GM21367 (cell line): ENCODE measurements around the gene TFE3.

ENCODE experiments used
- ATAC-seq: cut with Tn5 transposase; IDR thresholded peaks from one replicate; pipeline ENCODE4 v1.9.1; 2021; ENCODE audit not compliant: unreplicated experiment

The TFE3 gene

DNA sequence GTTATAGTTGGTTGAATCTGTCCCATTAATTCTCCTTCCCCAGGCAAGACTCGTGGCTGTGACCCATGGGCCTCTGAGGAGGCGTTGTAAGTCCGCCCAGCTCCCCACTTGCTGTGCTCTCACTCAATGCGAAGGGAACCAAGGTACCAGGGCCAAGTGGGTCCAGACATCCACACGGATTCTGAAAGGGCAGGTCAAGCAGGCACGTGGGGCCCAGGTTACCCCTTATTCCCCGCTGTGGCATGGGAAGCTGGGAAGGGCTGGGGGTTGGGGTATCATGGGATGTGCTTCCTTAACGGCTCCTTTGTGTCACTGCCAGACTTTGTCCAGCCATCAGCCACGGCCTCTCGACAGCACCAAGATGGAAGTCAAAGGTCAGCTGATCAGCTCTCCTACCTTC lies 18.8 kb upstream of the TFE3 start:
- no peak for ATAC-seq

DNA sequence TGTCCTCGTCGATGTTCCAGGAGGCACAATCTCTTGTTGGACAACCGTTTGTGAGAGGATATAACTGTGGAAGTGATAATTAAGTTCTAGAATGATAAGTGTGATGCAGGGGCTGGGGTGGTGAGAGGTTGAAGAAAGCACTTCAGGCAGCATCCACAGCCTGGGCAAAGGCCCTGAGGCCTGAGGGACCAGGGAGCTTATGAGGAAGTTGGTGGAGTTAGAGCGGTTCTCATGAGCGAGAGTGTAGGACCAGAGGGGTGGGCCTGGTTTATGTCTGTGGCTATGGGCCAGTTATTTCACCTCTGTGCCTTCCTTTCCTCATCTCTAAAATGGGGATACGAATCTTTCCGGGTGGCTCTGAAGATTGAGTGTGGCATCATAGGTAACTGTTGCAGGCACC lies 18.3 kb upstream of the TFE3 start:
- ATAC-seq: no peak

DNA sequence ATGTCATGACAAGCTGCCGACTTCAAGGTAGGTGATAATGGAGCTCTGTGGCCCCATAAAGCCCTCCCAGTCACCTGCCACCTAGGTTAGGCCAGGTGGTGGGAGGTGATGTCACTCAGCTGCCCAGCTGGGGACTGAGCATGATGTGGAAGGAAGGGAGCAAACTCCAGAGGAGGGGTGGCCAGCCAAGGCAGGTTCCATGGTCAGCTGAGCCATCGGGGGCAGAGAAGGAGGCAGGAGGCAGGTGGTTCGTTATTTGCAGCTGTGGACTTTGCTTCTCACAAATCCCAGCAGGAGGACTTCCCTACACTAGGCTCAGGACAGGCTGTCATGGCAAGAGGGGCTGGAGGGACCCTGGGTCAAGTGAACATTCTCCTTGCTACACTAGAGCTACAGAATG lies 17.8 kb upstream of the TFE3 start:
- no peak for ATAC-seq

DNA sequence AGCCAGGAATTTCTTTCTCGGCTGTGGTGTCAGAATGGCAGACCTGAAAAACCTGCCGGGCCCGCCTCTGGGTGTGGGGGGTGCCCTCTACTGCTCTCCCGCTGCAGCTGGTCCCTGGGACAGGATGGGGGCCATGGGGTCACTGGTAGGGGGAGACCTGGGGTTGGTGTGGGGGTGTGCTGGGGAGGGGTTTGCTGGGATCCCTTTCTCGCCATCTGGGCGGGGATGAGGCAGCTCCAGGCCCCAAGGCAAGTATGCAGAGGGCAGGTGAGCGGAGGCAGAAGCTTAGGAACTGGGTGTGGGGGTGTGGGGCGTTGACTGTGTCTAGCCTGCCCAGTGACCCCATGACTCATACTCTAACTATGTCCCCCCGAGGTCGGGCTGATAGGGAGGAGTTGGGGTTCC lies 16.5 kb upstream of the TFE3 start:
- no peak for ATAC-seq

DNA sequence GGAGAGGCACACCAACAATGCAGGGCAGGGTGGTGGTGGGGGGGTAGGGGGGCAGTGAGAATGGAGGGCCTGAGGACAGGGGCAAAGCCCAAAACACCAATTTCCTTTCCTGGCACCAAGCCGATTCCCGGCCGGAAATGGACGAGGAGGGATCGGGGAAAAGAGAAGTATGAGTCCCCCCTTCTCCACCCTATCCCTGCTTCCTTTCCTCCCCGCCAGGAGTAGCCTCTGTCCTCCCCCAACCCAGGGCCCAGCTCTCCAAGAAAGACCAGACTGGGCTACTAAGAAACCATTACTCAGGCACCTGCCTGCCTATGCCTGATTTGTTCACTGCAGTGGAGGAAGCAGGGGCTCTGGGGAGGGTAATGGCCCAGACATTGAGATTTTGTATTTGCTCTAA lies 16.0 kb upstream of the TFE3 start:
- no peak for ATAC-seq

DNA sequence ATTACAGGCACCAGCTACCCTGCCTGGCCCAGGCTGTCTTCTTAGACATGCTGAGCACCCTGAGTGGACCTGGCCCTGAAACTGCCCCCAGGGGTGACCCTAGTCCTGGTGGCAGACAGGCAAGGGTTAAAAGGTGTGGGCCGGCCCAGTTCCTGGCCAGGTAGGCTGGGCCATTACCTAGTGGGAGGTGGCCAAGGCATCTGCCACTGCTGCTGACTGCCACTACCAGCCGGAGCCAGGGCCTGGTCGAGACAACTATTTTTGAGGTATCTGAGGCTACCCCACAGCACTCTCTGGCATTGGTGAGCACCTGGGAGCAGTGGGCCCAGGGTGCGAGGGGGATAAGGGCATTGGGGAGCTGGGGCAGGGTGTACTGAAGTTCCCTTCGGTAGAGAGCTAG lies 15.6 kb upstream of the TFE3 start, which contains the start of gene CCDC120:
CCDC120 (plus strand) TSS at position 206 of the 400 bp plus-strand sequence. CDS start 3,043 bp downstream, outside the sequence.
- no peak for ATAC-seq

DNA sequence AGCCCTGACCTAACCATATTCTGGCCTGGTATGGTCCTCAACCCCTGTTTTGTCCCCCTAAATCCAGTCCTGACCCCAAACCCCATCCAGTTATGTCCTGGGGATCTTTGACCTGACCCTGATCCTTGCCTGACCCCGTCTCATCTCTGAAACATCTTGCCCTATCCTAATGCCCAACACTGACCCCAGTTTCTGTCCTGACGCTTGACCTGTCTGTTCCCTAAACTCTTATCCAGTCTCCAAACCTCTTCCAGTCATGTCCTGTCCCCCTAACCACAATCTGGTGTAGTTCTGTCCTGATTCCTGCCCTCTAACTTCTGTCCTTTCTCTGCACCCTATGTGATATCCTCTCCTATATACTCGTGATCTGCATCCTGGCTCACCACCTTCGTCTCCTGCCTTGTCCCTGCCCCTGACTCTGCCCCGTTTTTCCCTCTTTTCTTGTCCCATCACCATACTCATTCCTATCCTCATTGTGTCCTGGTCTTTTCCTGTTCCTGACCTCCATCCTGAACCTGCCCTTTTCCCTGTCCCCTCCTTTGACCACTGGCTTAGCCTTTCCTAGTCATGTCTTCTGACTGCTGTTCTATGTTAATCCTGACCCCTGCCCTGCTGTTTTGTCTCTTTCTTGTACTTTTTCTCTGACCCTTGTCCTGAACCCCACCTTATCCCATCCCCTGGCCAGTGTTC lies 11.1 kb upstream of the TFE3 start:
- no peak for ATAC-seq

DNA sequence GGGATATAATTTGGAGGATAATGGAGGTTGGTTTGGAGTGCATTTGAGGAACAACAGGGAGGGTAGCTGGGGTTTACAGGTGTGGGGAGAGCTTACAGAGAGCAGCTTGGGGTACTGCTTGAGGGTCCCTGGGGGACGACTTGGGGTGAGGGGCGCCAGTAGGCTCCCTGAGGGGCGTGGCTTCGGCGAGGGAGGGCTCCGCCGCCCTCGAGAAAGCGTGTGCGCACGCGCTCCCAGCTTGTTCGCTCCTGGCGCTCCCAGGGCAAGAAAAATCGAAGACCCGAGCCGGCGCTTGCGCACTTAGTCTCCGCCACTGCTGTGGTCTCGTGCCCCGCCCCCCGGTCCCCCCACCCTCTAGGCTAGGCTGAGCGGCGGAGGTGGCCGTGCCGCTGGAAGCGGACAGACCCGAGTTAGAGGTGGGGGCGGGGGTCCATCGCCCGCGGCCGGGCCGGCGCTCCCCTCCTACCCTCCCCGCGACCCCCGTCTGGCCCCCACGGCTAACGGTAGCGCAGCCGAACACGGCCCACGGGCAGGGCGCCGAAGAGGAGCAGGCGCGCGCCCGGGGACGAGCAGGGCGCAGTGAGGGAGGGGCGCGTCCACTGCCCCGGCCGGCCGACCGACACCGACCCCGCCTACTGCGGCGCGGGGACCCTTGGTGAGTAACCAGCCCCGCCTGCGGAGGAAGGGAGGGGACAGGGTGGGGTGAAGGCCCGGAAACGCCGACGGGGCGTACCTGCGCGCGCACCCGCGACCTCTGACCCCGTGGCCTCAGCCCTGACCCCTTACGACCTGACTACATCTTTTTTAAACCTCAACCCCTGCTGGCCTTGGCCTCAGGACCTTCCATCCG lies 10.3 kb upstream of the TFE3 start:
- no peak for ATAC-seq

DNA sequence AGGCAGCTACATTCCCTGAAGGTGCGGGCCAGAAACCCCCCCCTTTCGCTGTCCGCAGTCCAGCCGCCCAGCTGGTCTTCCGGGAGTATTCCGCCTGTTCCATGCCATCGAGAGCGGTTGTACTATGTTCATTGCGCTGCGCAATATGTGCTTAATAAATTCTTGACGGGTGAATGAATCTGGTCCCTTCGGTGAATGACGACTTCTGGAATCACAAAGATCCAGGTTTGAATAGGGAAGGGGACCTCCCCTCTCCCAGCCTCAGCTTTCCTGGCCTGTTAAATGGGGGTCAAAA lies 777 bp upstream of the TFE3 start:
- no peak for ATAC-seq

DNA sequence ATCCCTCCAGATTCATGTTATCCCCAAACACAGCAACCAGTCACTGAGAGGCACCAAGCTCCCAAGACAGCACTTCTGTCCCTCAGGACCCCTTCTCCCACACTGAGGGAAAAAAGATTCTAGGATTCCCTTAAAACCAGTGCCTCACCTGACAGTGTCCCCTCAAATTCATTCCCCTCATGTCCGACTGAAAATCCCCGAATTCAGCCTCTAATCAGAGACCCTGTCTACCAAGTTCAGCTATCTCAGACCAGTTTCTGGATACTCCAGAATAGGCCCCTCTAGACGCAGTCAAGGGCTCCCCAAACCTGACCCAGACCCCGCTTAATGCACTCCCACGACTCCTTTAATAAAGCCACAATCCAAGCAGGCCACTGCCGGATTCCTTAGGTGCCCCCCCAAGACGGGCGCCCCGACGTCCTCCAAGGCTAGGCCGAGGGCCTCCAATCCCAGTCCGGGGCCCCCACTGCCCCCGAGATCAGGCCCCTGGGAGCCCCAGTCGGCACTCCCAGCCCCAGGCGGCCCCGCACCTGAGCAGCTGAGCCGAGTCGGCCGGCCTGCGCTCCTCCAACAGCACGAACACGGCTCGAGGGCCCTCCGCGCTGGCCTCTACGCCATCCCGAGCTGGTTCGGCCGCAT lies 457 bp downstream of the TFE3 start:
- no peak for ATAC-seq

DNA sequence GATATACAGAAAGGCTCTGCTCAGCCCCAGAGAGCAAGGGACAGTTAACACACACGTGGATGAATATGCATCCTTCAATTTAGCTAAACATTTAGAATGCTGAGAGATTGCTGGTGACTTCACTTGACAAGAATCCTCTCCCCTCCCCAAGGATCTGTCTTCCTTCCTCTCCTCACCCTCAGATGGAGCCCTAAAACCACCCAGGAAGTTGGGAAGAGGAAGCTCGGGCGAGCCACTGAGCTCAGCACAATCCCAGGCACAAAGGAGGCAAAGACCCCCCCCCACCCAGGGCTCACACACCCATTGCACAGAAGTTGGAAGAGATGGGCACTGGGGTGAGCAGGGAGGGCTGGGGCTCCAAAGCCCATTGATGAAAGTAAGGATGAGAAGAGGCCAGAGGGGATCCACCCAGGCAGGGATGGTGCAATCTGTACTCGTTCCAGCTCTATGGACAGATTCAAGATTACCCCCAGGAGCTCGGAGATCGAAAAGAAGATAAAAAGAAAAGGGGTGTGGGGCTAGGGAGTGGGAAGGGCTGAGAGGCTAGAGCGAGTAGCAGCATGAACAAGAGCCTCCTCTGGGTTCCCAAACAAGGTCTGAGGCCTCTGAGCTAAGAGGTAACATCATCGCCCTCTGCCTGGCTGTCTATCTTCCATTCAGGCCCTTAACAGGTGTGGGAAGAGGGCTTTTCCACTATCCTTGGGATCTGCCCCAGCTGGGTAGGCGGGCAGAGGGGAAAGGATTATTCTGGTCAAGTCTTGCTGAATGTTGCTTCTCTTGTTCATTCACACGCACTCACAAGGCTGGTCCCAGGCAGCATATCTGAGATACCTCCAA lies 1.2 kb downstream of the TFE3 start:
- no peak for ATAC-seq

DNA sequence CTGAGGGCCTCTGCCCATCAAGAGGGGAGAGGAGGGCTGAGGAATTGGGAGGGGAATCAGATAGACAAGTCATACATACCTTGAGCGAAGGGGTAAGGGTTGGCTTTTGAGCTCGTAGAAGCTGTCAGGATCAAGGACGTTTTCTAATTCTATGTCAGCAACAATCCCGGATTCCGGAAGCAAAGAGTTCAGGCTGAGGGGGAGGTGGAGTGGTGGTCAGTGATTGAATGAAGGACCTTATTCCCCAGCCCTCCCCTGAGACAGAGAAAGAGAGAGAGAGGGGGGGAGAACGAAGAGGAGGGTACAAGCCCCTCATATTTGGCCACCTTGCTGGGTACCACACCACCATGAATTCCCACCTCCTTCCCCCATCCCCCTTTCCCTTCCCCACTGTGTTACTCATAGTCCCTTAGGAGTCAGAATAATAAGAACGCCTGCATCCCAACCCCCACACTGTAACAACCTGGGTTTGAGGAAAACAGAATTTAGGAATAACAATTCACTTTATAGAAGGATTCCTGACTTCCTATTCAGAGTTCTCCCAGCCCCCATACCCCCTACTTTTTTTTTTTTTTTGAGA lies 2.7 kb downstream of the TFE3 start:
- ATAC-seq: no peak

DNA sequence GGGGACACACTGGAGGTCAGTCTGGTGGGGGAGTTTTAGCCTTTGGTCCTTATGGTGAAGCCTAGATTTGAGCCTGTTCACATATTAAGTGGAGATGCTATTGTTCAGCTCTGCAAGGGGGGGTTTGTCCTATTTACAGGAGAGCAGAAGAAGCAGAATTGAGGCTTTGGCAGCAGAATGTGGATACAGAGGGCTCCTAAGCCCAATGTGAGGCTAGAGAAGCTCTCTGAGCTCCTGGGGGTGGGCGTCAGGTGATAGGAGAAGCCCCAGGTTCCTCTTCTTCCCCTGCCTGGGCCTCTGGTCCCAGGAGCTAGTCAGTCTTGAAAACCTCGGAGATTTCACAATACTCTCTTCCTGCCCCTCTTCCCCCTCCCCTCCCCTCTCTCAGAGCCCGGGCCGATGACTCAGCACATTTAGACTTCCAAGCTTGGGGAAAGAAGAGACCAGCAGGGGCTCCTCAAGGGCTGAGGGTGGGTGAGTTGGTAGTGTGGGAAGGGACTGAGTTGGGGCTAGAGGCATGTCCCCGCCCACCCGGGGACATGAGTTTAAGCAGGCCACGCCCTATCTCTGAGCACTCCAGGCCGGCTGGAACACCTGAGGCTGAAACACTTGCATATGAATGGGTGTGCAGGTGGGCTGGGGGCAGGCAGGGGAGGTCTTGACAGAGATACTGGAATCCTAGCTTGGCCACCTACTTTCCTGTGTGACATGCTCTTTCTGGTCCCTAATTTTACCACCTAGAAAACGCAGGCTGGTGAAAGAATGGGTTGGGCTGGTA lies 3.4 kb downstream of the TFE3 start:
- no peak for ATAC-seq

DNA sequence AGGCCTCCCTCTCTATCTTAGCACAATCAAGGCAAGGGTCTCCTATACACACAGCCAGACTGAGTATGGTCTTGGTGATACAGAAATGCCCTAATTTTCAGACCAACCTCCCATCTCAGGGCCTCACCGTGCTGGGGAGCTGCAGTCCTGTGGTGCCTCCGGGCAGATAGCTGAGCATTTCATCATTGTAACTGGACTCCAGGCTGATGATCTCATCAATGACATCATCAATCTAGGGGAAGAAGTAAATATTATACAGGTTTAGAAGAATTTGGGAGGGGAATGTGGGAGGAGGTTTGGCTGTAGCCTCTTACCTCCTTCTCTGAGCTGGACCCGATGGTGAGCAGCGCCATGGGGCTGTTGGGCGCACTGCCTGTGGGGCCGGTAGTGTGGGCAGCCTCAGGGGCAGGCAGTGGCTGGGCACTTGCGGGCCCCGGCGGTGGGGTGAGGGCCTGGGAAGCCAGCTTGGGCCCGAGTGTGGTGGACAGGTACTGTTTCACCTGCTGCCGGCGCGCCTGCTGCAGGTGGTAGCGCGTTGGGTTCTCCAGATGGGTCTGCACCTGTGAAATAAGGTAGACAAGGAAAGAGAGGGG lies 5.2 kb downstream of the TFE3 start:
- no peak for ATAC-seq

DNA sequence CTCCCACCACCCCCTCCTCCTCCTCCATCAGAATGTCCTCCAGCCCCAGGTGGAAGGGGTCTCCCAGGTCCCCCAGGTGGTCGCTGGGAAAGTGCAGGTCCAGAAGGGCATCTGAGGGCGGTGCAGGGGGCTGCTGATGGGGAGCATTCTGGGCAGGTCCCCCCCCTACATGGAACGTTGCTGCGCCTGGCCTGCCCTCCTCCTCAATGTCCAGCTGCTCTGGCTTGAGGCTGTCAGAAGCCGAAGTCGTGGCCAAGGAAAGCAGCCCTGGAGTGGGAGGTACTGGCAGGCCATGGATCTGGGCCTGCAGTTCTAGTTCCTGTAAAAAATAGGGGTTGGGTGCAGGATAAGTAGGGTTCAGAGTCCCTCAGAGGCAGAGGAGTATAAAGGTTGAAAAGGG lies 12.9 kb downstream of the TFE3 start:
- ATAC-seq: no peak

DNA sequence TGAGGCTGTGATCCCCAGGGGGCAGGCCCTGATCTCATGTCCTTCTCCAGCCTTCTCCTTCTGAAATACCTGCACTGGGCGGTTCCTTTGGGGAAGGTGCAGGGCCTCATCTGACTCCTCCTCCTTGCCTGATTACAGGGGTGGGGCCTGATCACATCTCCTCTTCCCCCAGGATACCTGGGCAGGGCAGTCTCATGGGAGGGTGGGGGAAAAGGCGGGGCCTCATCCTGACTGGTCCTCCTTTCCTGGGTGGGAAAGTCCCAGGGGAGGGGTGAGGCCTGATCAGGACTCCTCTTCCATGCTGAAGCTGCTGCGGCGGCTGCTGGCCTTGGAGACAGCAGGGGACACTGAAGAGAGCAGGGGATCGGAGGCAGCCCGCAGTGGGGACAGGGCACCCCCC lies 13.3 kb downstream of the TFE3 start:
- ATAC-seq: no peak

DNA sequence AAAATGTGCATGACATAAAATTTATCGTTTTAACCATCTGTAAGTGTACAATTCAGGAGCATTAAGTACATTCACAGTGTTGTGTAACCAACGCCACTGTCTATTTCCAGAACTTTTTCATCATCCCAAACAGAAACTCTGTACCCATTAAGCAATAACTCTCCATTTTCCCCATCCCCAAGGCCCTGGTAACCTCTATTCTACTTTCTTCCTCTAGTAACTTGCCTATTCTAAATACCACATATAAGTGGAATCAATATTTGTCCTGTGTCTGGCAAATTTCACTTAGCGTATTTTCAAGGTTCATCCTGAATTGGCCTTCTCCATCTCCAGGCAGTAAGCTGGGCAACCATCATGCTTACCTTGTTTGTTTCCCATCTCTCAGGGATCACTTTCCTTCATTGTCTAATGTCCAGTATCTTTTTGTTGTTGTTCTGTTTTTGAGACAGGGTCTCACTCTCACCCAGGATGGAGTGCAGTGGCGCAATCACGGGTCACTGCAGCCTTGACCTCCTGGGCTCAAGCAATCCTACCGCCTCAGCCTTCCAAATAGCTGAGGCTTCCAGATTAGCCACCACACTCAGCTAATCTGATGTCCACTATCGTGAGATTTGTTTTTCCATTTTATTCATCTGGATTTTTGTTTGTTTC lies 23.4 kb downstream of the TFE3 start:
- no peak for ATAC-seq

DNA sequence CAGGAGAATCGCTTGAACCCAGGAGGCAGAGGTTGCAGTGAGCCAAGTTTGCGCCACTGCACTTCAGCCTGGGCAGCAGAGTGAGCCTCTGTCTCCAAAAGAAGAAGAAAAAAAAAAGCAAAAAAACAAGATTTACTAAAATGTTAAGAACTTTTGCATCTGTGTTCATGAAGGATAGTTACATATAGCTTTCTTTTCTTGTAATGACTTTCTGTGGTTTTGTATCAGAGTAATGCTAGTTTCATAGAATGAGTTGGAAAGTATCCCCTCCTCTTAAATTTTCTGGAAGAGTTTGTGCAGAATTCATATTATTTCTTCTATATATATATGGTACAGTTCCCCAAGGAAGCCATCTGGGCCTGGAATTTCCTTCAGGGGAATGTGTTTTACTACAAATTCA lies 24.1 kb downstream of the TFE3 start:
- ATAC-seq: no peak

DNA sequence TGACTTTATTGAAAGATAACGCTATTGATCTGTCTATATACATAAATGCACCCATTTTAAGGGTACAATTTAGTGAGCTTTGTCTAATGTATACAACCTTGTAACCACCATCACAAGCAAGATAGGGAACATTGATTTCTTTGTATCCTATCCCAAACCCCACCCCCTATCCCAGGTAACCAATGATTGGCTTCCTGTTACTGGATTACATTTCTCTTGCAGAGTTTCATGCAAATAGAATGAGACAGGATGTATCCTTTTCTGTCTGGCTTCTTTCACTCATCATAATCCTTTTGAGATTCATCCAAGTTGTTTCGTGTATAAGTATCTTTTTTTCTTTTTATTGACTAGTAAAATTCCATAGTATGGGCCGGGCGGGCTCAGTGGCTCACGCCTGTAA lies 39.5 kb downstream of the TFE3 start:
- no peak for ATAC-seq
